Esophagus squamous epithelium (tissue), 5 donors: ENCODE results near the gene LRRIQ1. TPM values are rescaled to one million over a fixed set of nuclear protein-coding genes. Genes with fewer than 3 reads are reported as not detected.

ENCODE experiments used
- DNase-seq: peaks from one replicate; lab custom pipeline; 2025; lab: John Stamatoyannopoulos, UW
- H3K27ac ChIP-seq, 4 donors: fragments of 200-600 bp; sonication (generic); one replicate each; pipeline ENCODE4 v1.5.1; 2016 to 2019; ENCODE audit warnings: mild to moderate bottlenecking in 1 of 4
- H3K27me3 ChIP-seq, 4 donors: fragments of 200-600 bp; sonication (generic); 1 replicate in 3 of 4; 2 replicates in 1 of 4; pipeline versions ENCODE4 v1.5.1 to v1.6.0; 2017 to 2021; ENCODE audit warnings: antibody characterized with exemption in 1 of 4
- H3K36me3 ChIP-seq, 3 donors: fragments of 200-600 bp; sonication (generic); one replicate each; pipeline ENCODE4 v1.5.1; 2016 to 2019
- H3K4me1 ChIP-seq, 3 donors: fragments of 200-600 bp; sonication (generic); one replicate each; pipeline ENCODE4 v1.5.1; 2017 to 2019
- H3K4me3 ChIP-seq, 4 donors: fragments of 200-600 bp; sonication (generic); 1 replicate in 3 of 4; 2 replicates in 1 of 4; pipeline ENCODE4 v1.5.1; 2016 to 2019; ENCODE audit warnings: mild to moderate bottlenecking in 2 of 4, moderate library complexity in 1 of 4
- H3K9me3 ChIP-seq, 3 donors: fragments of 200-600 bp; sonication (generic); one replicate each; pipeline ENCODE4 v1.5.1; 2016 to 2019
- CTCF ChIP-seq, 6 experiments: fragments of 450-650 bp in 4 of 6; fragments of 200-600 bp in 2 of 6; sonication (generic) in 2 of 6; IDR thresholded peaks; one replicate each; pipeline ENCODE4 v1.5.1; 2016 to 2019; ENCODE audit warnings: antibody characterized with exemption in 6 of 6, mild to moderate bottlenecking in 4 of 6, moderate library complexity in 4 of 6
- POLR2A ChIP-seq, 4 donors: fragments of 450-650 bp; IDR thresholded peaks; one replicate each; pipeline ENCODE4 v1.6.1; 2017; ENCODE audit warnings: antibody characterized with exemption in 4 of 4, mild to moderate bottlenecking in 4 of 4, moderate library complexity in 3 of 4
- WGBS, 2 donors: methylation state at CpG; one replicate each; pipeline ENCODE4 v1.1.5; 2018; 5-methylcytosine and 5-hydroxymethylcytosine counted together
- intact Hi-C: fragments of 100-400 bp; cut with DNase I; formaldehyde crosslinking; loops from one replicate; pipeline ENCODE4 v1.15.0; 2022
- total RNA-seq, 4 donors: library from RNA; depleted of rRNA; stranded (reverse); fragments of >200 nt; gene quantifications; one replicate each; pipeline ENCODE4 v1.1.0, GENCODE V29; 2016
- donor health status: DM: yes; HTN: yes; CAD: no.

Gene LRRIQ1
- total RNA-seq, 4 donors from 2014 or later = 0.09 TPM; not detected in 3

GRCh38 chr12:85018098-85018497 lies 18.1 kb upstream of the LRRIQ1 start:
- H3K4me1 ChIP-seq = no peaks in the 10 kb centered on the region
- DNase-seq = no peak
- no peaks in the 10 kb centered on the region for H3K27me3 ChIP-seq
- intact Hi-C loops = no loop called here
- no peaks in the 10 kb centered on the region for H3K36me3 ChIP-seq
- WGBS, 2 donors = 61 to 66% methylated on average over 2 of the region's 2 CpGs
- no peak overlapping the region for H3K27ac ChIP-seq
- no peak for TF ChIP-seq CTCF (IDR thresholded peaks at IDR 0.05)
- no peak for TF ChIP-seq POLR2A (IDR thresholded peaks at IDR 0.05)
- H3K9me3 ChIP-seq = no peaks in the 10 kb centered on the region
- H3K4me3 ChIP-seq = no peak overlapping the region

- Histone ChIP-seq H3K4me1 (no peaks in the 10 kb centered on the region), H3K9me3 (no peaks in the 10 kb centered on the region), H3K27me3 (no peaks in the 10 kb centered on the region), H3K4me3 (no peak overlapping the region), H3K27ac (no peak overlapping the region), H3K36me3 (no peaks in the 10 kb centered on the region)
- DNase-seq = no peak
- TF ChIP-seq POLR2A (IDR thresholded peaks at IDR 0.05) (no peak), CTCF (IDR thresholded peaks at IDR 0.05) (peak in 5 of 6 experiments; percentile 44 to 72 (median 50))
- intact Hi-C loops = no loop called here
Observed at GRCh38 chr12:85029456-85029855, 6.7 kb upstream of the LRRIQ1 start.

- H3K9me3 ChIP-seq = no peaks in the 10 kb centered on the region
- intact Hi-C loops = no loop called here
- WGBS, 2 donors = 15 to 18% methylated on average over 3 of the region's 3 CpGs
- peak overlapping the region; percentile 32 to 63 (median 46) for H3K4me3 ChIP-seq
- TF ChIP-seq POLR2A (IDR thresholded peaks at IDR 0.05) = no peak
- no peak for TF ChIP-seq CTCF (IDR thresholded peaks at IDR 0.05)
- H3K4me1 ChIP-seq = peaks cover 0 to 10% (median 0%) of the 10 kb centered on the region in 3 donors
- no peaks in the 10 kb centered on the region for H3K36me3 ChIP-seq
- H3K27ac ChIP-seq = no peak overlapping the region
- H3K27me3 ChIP-seq = peaks cover 0 to 10% (median 0%) of the 10 kb centered on the region in 4 donors
- no peak for DNase-seq
Observed at GRCh38 chr12:85036733-85037132, 582 bp downstream of the LRRIQ1 start.

GRCh38 chr12:85041395-85041794 lies 5.2 kb downstream of the LRRIQ1 start:
- H3K27ac ChIP-seq = no peak overlapping the region
- H3K36me3 ChIP-seq = no peaks in the 10 kb centered on the region
- peaks cover 0 to 4% (median 0%) of the 10 kb centered on the region in 4 donors for H3K27me3 ChIP-seq
- no peak for DNase-seq
- TF ChIP-seq CTCF (IDR thresholded peaks at IDR 0.05) (no peak), POLR2A (IDR thresholded peaks at IDR 0.05) (no peak)
- H3K4me3 ChIP-seq = no peak overlapping the region
- H3K9me3 ChIP-seq = no peaks in the 10 kb centered on the region
- H3K4me1 ChIP-seq = peaks cover 0 to 5% (median 0%) of the 10 kb centered on the region in 3 donors
- WGBS, 2 donors = 21 to 33% methylated on average over 1 of the region's 1 CpG
- intact Hi-C loops = no loop called here

GRCh38 chr12:85043829-85044228 lies 7.7 kb downstream of the LRRIQ1 start:
- no peaks in the 10 kb centered on the region for H3K9me3 ChIP-seq
- DNase-seq = no peak
- H3K36me3 ChIP-seq = no peaks in the 10 kb centered on the region
- H3K27ac ChIP-seq = no peak overlapping the region
- no peaks in the 10 kb centered on the region for H3K4me1 ChIP-seq
- TF ChIP-seq CTCF (IDR thresholded peaks at IDR 0.05) (no peak), POLR2A (IDR thresholded peaks at IDR 0.05) (no peak)
- no peak overlapping the region for H3K4me3 ChIP-seq
- H3K27me3 ChIP-seq = no peaks in the 10 kb centered on the region
- intact Hi-C loops = no loop called here
